IMR-90 (cell line): ENCODE data around the gene TMX2. TPM values are rescaled to one million over a fixed set of nuclear protein-coding genes. Genes with fewer than 3 reads are reported as not detected.

Experiments used
- ATAC-seq: fragments of 200-7000 bp; cut with Tn5 transposase; 2 replicates; pipeline ENCODE4 v1.9.1; 2020; ENCODE audit warnings: low read depth, mild to moderate bottlenecking, moderate library complexity
- BruUV-seq: library from RNA; stranded (reverse); fragments of 400-500 nt; replicated peaks from 2 replicates; lab custom pipeline; 2021; lab: Mats Ljungman, UMichigan
- CTCF ChIA-PET: fragments of 300-600 bp; formaldehyde crosslinking; extraction: SDS; loops from one replicate; lab custom pipeline; 2021; ENCODE audit warnings: antibody characterized with exemption; lab: Yijun Ruan, JAX
- POLR2A ChIA-PET: fragments of 300-600 bp; sonication (Branson Sonifier 250); formaldehyde crosslinking; loops from one replicate; lab custom pipeline; 2022; ENCODE audit warnings: antibody characterized with exemption; ENCODE audit not compliant: unreplicated experiment; lab: Charles Lee
- DNase-seq: peaks from one replicate; pipeline ENCODE4 v3.0.0; 2013
- H2AFZ ChIP-seq: replicated peaks from 2 replicates; pipeline ENCODE3; 2013; ENCODE audit warnings: low read length, mild to moderate bottlenecking; ENCODE audit not compliant: poor library complexity
- H2AK5ac ChIP-seq: 2 replicates; pipeline ENCODE4 v1.6.1; 2013; ENCODE audit warnings: low read depth, low read length, inconsistent platforms
- H2AK9ac ChIP-seq: replicated peaks from 2 replicates; pipeline ENCODE3; 2013; ENCODE audit warnings: mild to moderate bottlenecking, low read depth, low read length, moderate library complexity; ENCODE audit not compliant: poor library complexity
- H2BK120ac ChIP-seq: 2 replicates; pipeline ENCODE4 v1.6.1; 2013; ENCODE audit warnings: low read depth, low read length, inconsistent platforms
- H2BK15ac ChIP-seq: 3 replicates; pipeline ENCODE4 v1.6.1; 2013; ENCODE audit warnings: low read depth, low read length, inconsistent platforms
- H2BK20ac ChIP-seq: 2 replicates; pipeline ENCODE4 v1.6.1; 2013; ENCODE audit warnings: low read depth, mild to moderate bottlenecking, inconsistent platforms, low read length, moderate library complexity
- H2BK5ac ChIP-seq: 2 replicates; pipeline ENCODE4 v1.6.1; 2013; ENCODE audit warnings: mild to moderate bottlenecking, low read depth, low read length, inconsistent platforms; ENCODE audit not compliant: poor library complexity, severe bottlenecking
- H3K14ac ChIP-seq: replicated peaks from 2 replicates; pipeline ENCODE4 v1.6.1; 2013; ENCODE audit warnings: low read depth, low read length, inconsistent platforms
- H3K18ac ChIP-seq: 2 replicates; pipeline ENCODE4 v1.6.1; 2013; ENCODE audit warnings: low read depth, low read length, control low read depth
- H3K23ac ChIP-seq: 2 replicates; pipeline ENCODE4 v1.6.1; 2013; ENCODE audit warnings: low read depth, low read length, inconsistent platforms
- H3K27ac ChIP-seq: 2 replicates; pipeline ENCODE4 v1.5.1; 2013; ENCODE audit warnings: mild to moderate bottlenecking, control low read depth, low read length; ENCODE audit not compliant: insufficient read depth
- H3K27me3 ChIP-seq: 2 replicates; pipeline ENCODE4 v1.6.1; 2013; ENCODE audit warnings: low read length; ENCODE audit not compliant: control insufficient read depth, insufficient read depth
- H3K36me3 ChIP-seq: 2 replicates; pipeline ENCODE4 v1.6.1; 2013; ENCODE audit warnings: low read length, mixed read lengths; ENCODE audit not compliant: control insufficient read depth, insufficient read depth
- H3K4ac ChIP-seq: 2 replicates; pipeline ENCODE4 v1.6.1; 2013; ENCODE audit warnings: low read depth, low read length, inconsistent platforms
- H3K4me1 ChIP-seq: 2 replicates; pipeline ENCODE4 v1.6.1; 2013; ENCODE audit warnings: low read length, mixed read lengths; ENCODE audit not compliant: control insufficient read depth, insufficient read depth
- H3K4me2 ChIP-seq: 2 replicates; pipeline ENCODE4 v1.6.1; 2013; ENCODE audit warnings: low read depth, mild to moderate bottlenecking, control low read depth, low read length, moderate library complexity
- H3K4me3 ChIP-seq: 2 replicates; pipeline ENCODE4 v1.5.1; 2013; ENCODE audit warnings: low read depth, mild to moderate bottlenecking, control low read depth, low read length, moderate library complexity; ENCODE audit not compliant: insufficient read depth
- H3K56ac ChIP-seq: 2 replicates; pipeline ENCODE4 v1.6.1; 2013; ENCODE audit warnings: low read length, inconsistent platforms; ENCODE audit not compliant: insufficient read depth; ENCODE audit errors: extremely low read depth
- H3K79me1 ChIP-seq, 2 experiments: 2 replicates each; pipeline ENCODE4 v1.6.1; 2013; ENCODE audit warnings: low read length in 2 of 2, inconsistent platforms in 1 of 2, low read depth in 1 of 2
- H3K9ac ChIP-seq: 2 replicates; pipeline ENCODE4 v1.6.1; 2013; ENCODE audit warnings: low read depth, low read length, control low read depth
- H3K9me1 ChIP-seq: 2 replicates; pipeline ENCODE4 v1.6.1; 2013; ENCODE audit warnings: low read length, inconsistent platforms; ENCODE audit not compliant: insufficient read depth
- H3K9me3 ChIP-seq: 2 replicates; pipeline ENCODE4 v1.6.1; 2013; ENCODE audit warnings: low read length; ENCODE audit not compliant: control insufficient read depth, insufficient read depth
- H4K20me1 ChIP-seq: 2 replicates; pipeline ENCODE4 v1.6.1; 2013; ENCODE audit warnings: low read length, inconsistent platforms; ENCODE audit not compliant: insufficient read depth
- H4K5ac ChIP-seq: 2 replicates; pipeline ENCODE4 v1.6.1; 2013; ENCODE audit warnings: mild to moderate bottlenecking, low read depth, low read length, control low read depth
- H4K8ac ChIP-seq, 2 experiments: 2 replicates each; pipeline ENCODE4 v1.6.1; 2013; ENCODE audit warnings: low read depth in 2 of 2, low read length in 2 of 2, control low read depth in 1 of 2, inconsistent platforms in 1 of 2
- H4K91ac ChIP-seq: 2 replicates; pipeline ENCODE4 v1.6.1; 2013; ENCODE audit warnings: low read depth, low read length, inconsistent platforms; ENCODE audit not compliant: insufficient read depth
- BHLHE40 ChIP-seq: fragments of 150-350 bp; IDR thresholded peaks from 2 replicates; pipeline ENCODE4 v1.6.1; 2016; ENCODE audit warnings: mild to moderate bottlenecking, low read depth, low read length
- CEBPB ChIP-seq: IDR thresholded peaks from 2 replicates; pipeline ENCODE4 v1.6.1; 2012; ENCODE audit warnings: low read depth, low read length, improper control_type of control experiment
- CHD1 ChIP-seq: IDR thresholded peaks from 2 replicates; pipeline ENCODE4 v1.6.1; 2012; ENCODE audit warnings: low read depth, low read length, improper control_type of control experiment
- FOS ChIP-seq: fragments of 150-350 bp; IDR thresholded peaks from 2 replicates; pipeline ENCODE4 v1.6.1; 2016; ENCODE audit warnings: low read depth, low read length
- NFE2L2 ChIP-seq: fragments of 150-350 bp; IDR thresholded peaks from 2 replicates; pipeline ENCODE4 v1.6.1; 2016; ENCODE audit warnings: low read depth, mild to moderate bottlenecking, low read length
- POLR2A ChIP-seq: IDR thresholded peaks from 2 replicates; pipeline ENCODE4 v1.6.1; 2012; ENCODE audit warnings: mild to moderate bottlenecking, low read depth, low read length
- RCOR1 ChIP-seq: IDR thresholded peaks from 2 replicates; pipeline ENCODE4 v1.6.1; 2012; ENCODE audit warnings: mild to moderate bottlenecking, low read length, improper control_type of control experiment; ENCODE audit not compliant: insufficient replicate concordance
- RFX5 ChIP-seq: IDR thresholded peaks from 2 replicates; pipeline ENCODE4 v1.8.0; 2012; ENCODE audit warnings: low read depth, mild to moderate bottlenecking, low read length, moderate library complexity
- SMC3 ChIP-seq: fragments of 150-350 bp; IDR thresholded peaks from 2 replicates; pipeline ENCODE4 v1.6.1; 2016; ENCODE audit warnings: low read depth, mild to moderate bottlenecking, antibody characterized with exemption, low read length, moderate library complexity
- WGBS, 2 experiments: methylation state at CpG; one replicate each; pipeline versions ENCODE4 v1.1.5 to v1.1.7; 2013; ENCODE audit warnings: missing lambda C conversion rate in 2 of 2; ENCODE audit not compliant: insufficient read length in 1 of 2; ENCODE audit errors: extremely low coverage in 2 of 2; 5-methylcytosine and 5-hydroxymethylcytosine counted together
- dilution Hi-C: fragments of 300-500 bp; cut with HindIII; formaldehyde crosslinking; loops from one replicate; pipeline ENCODE4 v1.14.3; 2018; ENCODE audit warnings: low sequenced_read_pairs; ENCODE audit not compliant: unreplicated experiment
- in situ Hi-C: fragments of 300-500 bp; cut with MboI; formaldehyde crosslinking; loops from 3 replicates; pipeline ENCODE4 v1.14.3; 2019; ENCODE audit warnings: low sequenced_read_pairs, inconsistent platforms, mixed read lengths
- intact Hi-C: fragments of 100-400 bp; cut with micrococcal nuclease; formaldehyde crosslinking; loops from 2 replicates; pipeline ENCODE4 v1.10.0; 2022
- polyA plus RNA-seq, 3 experiments: library from polyadenylated mRNA; depleted of rRNA; stranded (reverse); fragments of >200 nt; gene quantifications; 2 replicates each; pipeline ENCODE4 v1.2.3, GENCODE V29; 2012; ENCODE audit warnings: low replicate concordance in 1 of 3
- total RNA-seq: library from RNA; depleted of rRNA; stranded (reverse); fragments of >200 nt; gene quantifications from 2 replicates; pipeline ENCODE4 v1.2.3, GENCODE V29; 2012
- TF ChIP-seq, protein P1 (sequence below): fragments of 150-350 bp; IDR thresholded peaks from 2 replicates; pipeline ENCODE4 v1.6.1; 2016; ENCODE audit warnings: low read depth, mild to moderate bottlenecking, low read length, moderate library complexity, borderline replicate concordance
- TF ChIP-seq, protein P2 (sequence below): fragments of 150-350 bp; IDR thresholded peaks from 2 replicates; pipeline ENCODE4 v1.6.1; 2017; ENCODE audit warnings: mild to moderate bottlenecking, antibody characterized with exemption, low read length, low read depth

The TMX2 gene
- total and polyA plus RNA-seq, 2 of the 4 experiments (the other 2 are of a cell fraction): 60.3 to 103 TPM

GRCh38 chr11:57679396-57679795, 33.0 kb upstream of the TMX2 start:
- intact Hi-C loops: no loop called here
- Histone ChIP-seq H2AFZ (no peak overlapping the region), H3K23ac (no peak overlapping the region), H3K36me3 (peaks cover 22% of the 10 kb centered on the region), H3K4me3 (no peak overlapping the region), H3K4me1 (peaks cover 4% of the 10 kb centered on the region), H3K14ac (no peak overlapping the region), H4K20me1 (peaks cover 46% of the 10 kb centered on the region), H3K4me2 (no peak overlapping the region), H2BK5ac (no peak overlapping the region), H3K4ac (no peak overlapping the region), H4K8ac (no peak overlapping the region), H3K9me3 (no peaks in the 10 kb centered on the region), H3K9ac (no peak overlapping the region), H2BK15ac (no peak overlapping the region), H2BK20ac (no peak overlapping the region), H2AK9ac (no peak overlapping the region), H2BK120ac (no peak overlapping the region), H3K27me3 (no peaks in the 10 kb centered on the region), H3K18ac (no peak overlapping the region), H3K9me1 (0 out of 2 replicates have a peak, but pooled peaks cover 9% of the 10 kb centered on the region), H3K27ac (no peak overlapping the region), H3K56ac (no peak overlapping the region), H3K79me1 (peaks cover 57 to 73% of the 10 kb centered on the region in 2 experiments), H4K91ac (no peak overlapping the region), H2AK5ac (no peak overlapping the region), H4K5ac (no peak overlapping the region)
- dilution Hi-C loops: no loop called here
- in situ Hi-C loops: no loop called here
- BruUV-seq: no TSS peak
- no peak for TF ChIP-seq FOS
- no peak for TF ChIP-seq NFE2L2
- no peak for TF ChIP-seq SMC3
- TF ChIP-seq, protein P1, sequence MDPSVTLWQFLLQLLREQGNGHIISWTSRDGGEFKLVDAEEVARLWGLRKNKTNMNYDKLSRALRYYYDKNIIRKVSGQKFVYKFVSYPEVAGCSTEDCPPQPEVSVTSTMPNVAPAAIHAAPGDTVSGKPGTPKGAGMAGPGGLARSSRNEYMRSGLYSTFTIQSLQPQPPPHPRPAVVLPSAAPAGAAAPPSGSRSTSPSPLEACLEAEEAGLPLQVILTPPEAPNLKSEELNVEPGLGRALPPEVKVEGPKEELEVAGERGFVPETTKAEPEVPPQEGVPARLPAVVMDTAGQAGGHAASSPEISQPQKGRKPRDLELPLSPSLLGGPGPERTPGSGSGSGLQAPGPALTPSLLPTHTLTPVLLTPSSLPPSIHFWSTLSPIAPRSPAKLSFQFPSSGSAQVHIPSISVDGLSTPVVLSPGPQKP: no peak
- no peak for TF ChIP-seq BHLHE40
- TF ChIP-seq POLR2A: no peak
- TF ChIP-seq RFX5: no peak
- TF ChIP-seq CHD1: no peak
- TF ChIP-seq CEBPB: no peak
- TF ChIP-seq RCOR1: no peak
- TF ChIP-seq, protein P2, sequence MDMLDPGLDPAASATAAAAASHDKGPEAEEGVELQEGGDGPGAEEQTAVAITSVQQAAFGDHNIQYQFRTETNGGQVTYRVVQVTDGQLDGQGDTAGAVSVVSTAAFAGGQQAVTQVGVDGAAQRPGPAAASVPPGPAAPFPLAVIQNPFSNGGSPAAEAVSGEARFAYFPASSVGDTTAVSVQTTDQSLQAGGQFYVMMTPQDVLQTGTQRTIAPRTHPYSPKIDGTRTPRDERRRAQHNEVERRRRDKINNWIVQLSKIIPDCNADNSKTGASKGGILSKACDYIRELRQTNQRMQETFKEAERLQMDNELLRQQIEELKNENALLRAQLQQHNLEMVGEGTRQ: no peak
- ATAC-seq (peak; percentile 18; the same call in 1 of the 2 replicates), DNase-seq (no peak)
- 100% methylated on average over 1 of the region's 4 CpGs; no CpG with 5 or more reads in 1 of the 2 experiments for WGBS, 2 experiments
- POLR2A ChIA-PET: no interaction called here
- CTCF ChIA-PET: no interaction called here
